KMS-11 (cell line): ENCODE measurements around the gene AUTS2.

Source experiments
- H2AFZ ChIP-seq: fragments of 200-600 bp; sonication (generic); 2 replicates; pipeline ENCODE4 v1.6.1; 2016; ENCODE audit warnings: antibody characterized with exemption, mixed run types, low read depth
- H3K27ac ChIP-seq: fragments of 200-600 bp; sonication (generic); 2 replicates; pipeline ENCODE4 v1.6.1; 2016; ENCODE audit warnings: mild to moderate bottlenecking, mixed run types
- H3K27me3 ChIP-seq: fragments of 200-600 bp; sonication (generic); 2 replicates; pipeline ENCODE4 v1.6.1; 2017; ENCODE audit warnings: mild to moderate bottlenecking, low read depth, mixed run types, moderate library complexity; ENCODE audit not compliant: insufficient read depth
- H3K36me3 ChIP-seq: fragments of 200-600 bp; sonication (generic); 2 replicates; pipeline ENCODE4 v1.6.1; 2017; ENCODE audit warnings: mild to moderate bottlenecking, mixed run types; ENCODE audit not compliant: insufficient read depth
- H3K4me1 ChIP-seq: fragments of 200-600 bp; sonication (generic); 2 replicates; pipeline ENCODE4 v1.6.1; 2016; ENCODE audit warnings: mild to moderate bottlenecking, low read depth, mixed run types; ENCODE audit not compliant: poor library complexity, severe bottlenecking
- H3K4me2 ChIP-seq: fragments of 200-600 bp; sonication (generic); 2 replicates; pipeline ENCODE4 v1.7.0; 2016; ENCODE audit warnings: mild to moderate bottlenecking, mixed run types
- H3K4me3 ChIP-seq: fragments of 200-600 bp; sonication (generic); IDR thresholded peaks from 2 replicates; pipeline ENCODE4 v1.6.1; 2017; ENCODE audit warnings: low read depth, low read length, mixed read lengths; ENCODE audit not compliant: insufficient read depth
- H3K79me2 ChIP-seq: fragments of 200-600 bp; sonication (generic); 2 replicates; pipeline ENCODE4 v1.6.1; 2016; ENCODE audit warnings: low read depth, mixed run types; ENCODE audit not compliant: insufficient read depth
- H3K9ac ChIP-seq: fragments of 200-600 bp; sonication (generic); 2 replicates; pipeline ENCODE4 v1.6.1; 2016; ENCODE audit warnings: mild to moderate bottlenecking, mixed run types
- H4K20me1 ChIP-seq: fragments of 200-600 bp; sonication (generic); 2 replicates; pipeline ENCODE4 v1.6.1; 2016; ENCODE audit warnings: mild to moderate bottlenecking, mixed run types; ENCODE audit not compliant: insufficient read depth
- CTCF ChIP-seq: fragments of 200-600 bp; sonication (generic); conservative IDR thresholded peaks from 2 replicates; pipeline ENCODE4 v1.6.1; 2017; ENCODE audit warnings: low read depth, mild to moderate bottlenecking, antibody characterized with exemption, low read length, moderate library complexity, mixed read lengths

The AUTS2 gene

GRCh38 chr7:70637726-70638125, 1039.5 kb downstream of the AUTS2 start:
- H3K9ac ChIP-seq = no peak overlapping the region
- no peaks in the 10 kb centered on the region for H3K27me3 ChIP-seq
- H2AFZ ChIP-seq = no peak overlapping the region
- no peaks in the 10 kb centered on the region for H4K20me1 ChIP-seq
- no peaks in the 10 kb centered on the region for H3K36me3 ChIP-seq
- H3K27ac ChIP-seq = no peak overlapping the region
- TF ChIP-seq CTCF = no peak
- H3K4me1 ChIP-seq = no peaks in the 10 kb centered on the region
- H3K79me2 ChIP-seq = no peaks in the 10 kb centered on the region
- no peak overlapping the region for H3K4me3 ChIP-seq
- H3K4me2 ChIP-seq = no peak overlapping the region

- H3K79me2 ChIP-seq = no peaks in the 10 kb centered on the region
- no peak overlapping the region for H3K27ac ChIP-seq
- no peaks in the 10 kb centered on the region for H3K27me3 ChIP-seq
- no peak overlapping the region for H3K4me3 ChIP-seq
- H3K9ac ChIP-seq = no peak overlapping the region
- H2AFZ ChIP-seq = no peak overlapping the region
- no peaks in the 10 kb centered on the region for H3K36me3 ChIP-seq
- TF ChIP-seq CTCF = no peak
- no peak overlapping the region for H3K4me2 ChIP-seq
- no peaks in the 10 kb centered on the region for H3K4me1 ChIP-seq
- H4K20me1 ChIP-seq = no peaks in the 10 kb centered on the region
Measured at GRCh38 chr7:70638158-70639107, 1040.2 kb downstream of the AUTS2 start.

- H3K27me3 ChIP-seq = no peaks in the 10 kb centered on the region
- no peak overlapping the region for H3K4me2 ChIP-seq
- H3K9ac ChIP-seq = no peak overlapping the region
- no peaks in the 10 kb centered on the region for H3K79me2 ChIP-seq
- no peaks in the 10 kb centered on the region for H3K36me3 ChIP-seq
- H3K4me3 ChIP-seq = no peak overlapping the region
- no peaks in the 10 kb centered on the region for H3K4me1 ChIP-seq
- H4K20me1 ChIP-seq = no peaks in the 10 kb centered on the region
- no peak overlapping the region for H2AFZ ChIP-seq
- no peak for TF ChIP-seq CTCF
- no peak overlapping the region for H3K27ac ChIP-seq
Measured at GRCh38 chr7:70640266-70640833, 1042.1 kb downstream of the AUTS2 start.

- no peaks in the 10 kb centered on the region for H3K4me1 ChIP-seq
- no peak overlapping the region for H3K9ac ChIP-seq
- no peak overlapping the region for H3K27ac ChIP-seq
- no peak for TF ChIP-seq CTCF
- no peak overlapping the region for H3K4me3 ChIP-seq
- no peak overlapping the region for H3K4me2 ChIP-seq
- H3K79me2 ChIP-seq = no peaks in the 10 kb centered on the region
- no peaks in the 10 kb centered on the region for H3K36me3 ChIP-seq
- no peak overlapping the region for H2AFZ ChIP-seq
- no peaks in the 10 kb centered on the region for H3K27me3 ChIP-seq
- H4K20me1 ChIP-seq = no peaks in the 10 kb centered on the region
Measured at GRCh38 chr7:70641882-70642281, 1043.6 kb downstream of the AUTS2 start.
